CD4-positive, alpha-beta T cell treated with Interleukin-15 for 1 hour (primary cell): Measurements from ENCODE around the gene ADGRG6.
"Not testable (repeated sequence)": the region's sequence is repeated elsewhere in the genome, so short reads cannot be mapped to it uniquely, and the experiment has no call there.

Experiments
- DNase-seq: peaks from one replicate; pipeline ENCODE4 v3.0.0-alpha.2; 2020

Gene ADGRG6

GRCh38 chr6:142301651-142302391 lies at the start of gene ADGRG6:
Gene ADGRG6, plus strand, starts transcription at chr6:142302007. Its CDS starts 323 bp downstream, at chr6:142302330.
- DNase-seq: peak; percentile 44

- no peak for DNase-seq
Measured at GRCh38 chr6:142254513-142254912, 47.3 kb upstream of the ADGRG6 start.

GRCh38 chr6:142255785-142256184 lies 46.0 kb upstream of the ADGRG6 start:
- DNase-seq: no peak

- no peak for DNase-seq
Measured at GRCh38 chr6:142258305-142258704, 43.5 kb upstream of the ADGRG6 start.

GRCh38 chr6:142258757-142259156 lies 43.0 kb upstream of the ADGRG6 start:
- no peak for DNase-seq

GRCh38 chr6:142260748-142261147 lies 41.1 kb upstream of the ADGRG6 start:
- DNase-seq: no peak

GRCh38 chr6:142262231-142262630 lies 39.6 kb upstream of the ADGRG6 start:
- DNase-seq: no peak

GRCh38 chr6:142265476-142265875 lies 36.3 kb upstream of the ADGRG6 start:
- DNase-seq: no peak

GRCh38 chr6:142266060-142266459 lies 35.7 kb upstream of the ADGRG6 start:
- no peak for DNase-seq

GRCh38 chr6:142271476-142271875 lies 30.3 kb upstream of the ADGRG6 start:
- no peak for DNase-seq

GRCh38 chr6:142274656-142275055 lies 27.2 kb upstream of the ADGRG6 start:
- DNase-seq: no peak

GRCh38 chr6:142275236-142276006 lies 26.4 kb upstream of the ADGRG6 start:
- no peak for DNase-seq

- no peak for DNase-seq
Measured at GRCh38 chr6:142276256-142276655, 25.6 kb upstream of the ADGRG6 start.

- no peak for DNase-seq
Measured at GRCh38 chr6:142279350-142280180, 22.2 kb upstream of the ADGRG6 start.

GRCh38 chr6:142280265-142280664 lies 21.5 kb upstream of the ADGRG6 start:
- DNase-seq: no peak

- no peak for DNase-seq
Measured at GRCh38 chr6:142280927-142281326, 20.9 kb upstream of the ADGRG6 start.

GRCh38 chr6:142283138-142283537 lies 18.7 kb upstream of the ADGRG6 start:
- DNase-seq: not testable (repeated sequence)

- no peak for DNase-seq
Measured at GRCh38 chr6:142284419-142284818, 17.4 kb upstream of the ADGRG6 start.

GRCh38 chr6:142285235-142286087 lies 16.3 kb upstream of the ADGRG6 start:
- DNase-seq: no peak

- no peak for DNase-seq
Measured at GRCh38 chr6:142286088-142286409, 15.8 kb upstream of the ADGRG6 start.

GRCh38 chr6:142289687-142290086 lies 12.1 kb upstream of the ADGRG6 start:
- DNase-seq: no peak

- no peak for DNase-seq
Measured at GRCh38 chr6:142290851-142291250, 11.0 kb upstream of the ADGRG6 start.

GRCh38 chr6:142291512-142291911 lies 10.3 kb upstream of the ADGRG6 start:
- no peak for DNase-seq
